ENCODE data around the gene MYH9. TPM values are rescaled to one million over a fixed set of nuclear protein-coding genes. Genes with fewer than 3 reads are reported as not detected.

MYH9 gene
- total RNA-seq, 4 donors from 2014 or later = 215 to 1,171 (median 400) TPM

GRCh38 chr22:36423461-36424404 is 36.0 kb upstream of the MYH9 start:
- Histone ChIP-seq H3K36me3 (no peaks in the 10 kb centered on the region), H3K27ac (no peak overlapping the region)
- intact Hi-C loops (cut with DNase I; ENCODE audit: low total_unique reads) = no loop called here

DNA sequence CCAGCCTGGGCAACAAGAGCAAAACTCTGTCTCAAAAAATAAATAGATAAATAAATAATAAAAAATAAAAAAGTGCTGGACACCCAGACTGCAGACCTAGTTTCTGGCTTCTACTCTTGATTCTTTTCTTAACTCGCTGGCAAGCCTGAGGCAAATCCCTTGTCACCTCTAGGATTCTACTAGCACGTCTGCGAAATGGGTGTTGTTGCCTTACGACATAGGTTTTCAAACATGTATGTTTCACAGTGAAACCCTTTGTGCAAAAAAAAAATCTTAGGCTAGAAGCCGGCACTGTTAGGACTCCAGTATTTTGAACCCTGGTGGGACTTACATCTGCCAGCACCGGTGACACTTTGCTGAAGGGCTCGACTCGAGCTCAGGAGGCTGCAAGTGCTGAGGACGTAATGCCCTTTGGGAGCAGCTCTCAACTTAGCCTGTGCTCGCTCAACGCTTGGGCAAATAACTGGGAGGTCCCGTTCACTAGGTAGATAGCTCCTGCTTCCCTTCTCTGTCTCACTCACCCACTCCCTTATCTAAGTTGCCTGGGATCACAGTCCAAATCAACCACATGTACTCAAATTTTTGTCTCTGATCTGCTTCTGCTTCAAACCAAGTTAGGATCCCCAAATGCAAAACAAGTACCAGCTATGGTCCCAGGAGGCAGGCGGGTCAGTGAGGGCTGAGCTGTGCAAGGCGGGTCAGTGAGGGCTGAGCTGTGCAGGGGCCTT is 34.7 kb upstream of the MYH9 start:
- no peak overlapping the region for H3K4me3 ChIP-seq
- H3K27me3 ChIP-seq = no peaks in the 10 kb centered on the region
- H3K4me1 ChIP-seq = peaks cover 0 to 3% of the 10 kb centered on the region in 2 donors
- TF ChIP-seq, protein P1, sequence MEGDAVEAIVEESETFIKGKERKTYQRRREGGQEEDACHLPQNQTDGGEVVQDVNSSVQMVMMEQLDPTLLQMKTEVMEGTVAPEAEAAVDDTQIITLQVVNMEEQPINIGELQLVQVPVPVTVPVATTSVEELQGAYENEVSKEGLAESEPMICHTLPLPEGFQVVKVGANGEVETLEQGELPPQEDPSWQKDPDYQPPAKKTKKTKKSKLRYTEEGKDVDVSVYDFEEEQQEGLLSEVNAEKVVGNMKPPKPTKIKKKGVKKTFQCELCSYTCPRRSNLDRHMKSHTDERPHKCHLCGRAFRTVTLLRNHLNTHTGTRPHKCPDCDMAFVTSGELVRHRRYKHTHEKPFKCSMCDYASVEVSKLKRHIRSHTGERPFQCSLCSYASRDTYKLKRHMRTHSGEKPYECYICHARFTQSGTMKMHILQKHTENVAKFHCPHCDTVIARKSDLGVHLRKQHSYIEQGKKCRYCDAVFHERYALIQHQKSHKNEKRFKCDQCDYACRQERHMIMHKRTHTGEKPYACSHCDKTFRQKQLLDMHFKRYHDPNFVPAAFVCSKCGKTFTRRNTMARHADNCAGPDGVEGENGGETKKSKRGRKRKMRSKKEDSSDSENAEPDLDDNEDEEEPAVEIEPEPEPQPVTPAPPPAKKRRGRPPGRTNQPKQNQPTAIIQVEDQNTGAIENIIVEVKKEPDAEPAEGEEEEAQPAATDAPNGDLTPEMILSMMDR (IDR thresholded peaks at IDR 0.05) = no peak
- TF ChIP-seq POLR2A (IDR thresholded peaks at IDR 0.05) = no peak
- no peak overlapping the region for H3K27ac ChIP-seq
- no peak for DNase-seq
- no peaks in the 10 kb centered on the region for H3K36me3 ChIP-seq
- no peaks in the 10 kb centered on the region for H3K9me3 ChIP-seq
- intact Hi-C loops (cut with DNase I; ENCODE audit: low total_unique reads) = no loop called here

More at GRCh38 chr22:36423461-36424404, 36.0 kb upstream of the MYH9 start:
- no peak for TF ChIP-seq POLR2A (IDR thresholded peaks at IDR 0.05)
- TF ChIP-seq, protein P1 (IDR thresholded peaks at IDR 0.05) = no peak
- no peaks in the 10 kb centered on the region for H3K9me3 ChIP-seq
- H3K4me1 ChIP-seq = peaks cover 0 to 3% of the 10 kb centered on the region in 2 donors
- no peak for DNase-seq
- H3K4me3 ChIP-seq = no peak overlapping the region
- H3K27me3 ChIP-seq = no peaks in the 10 kb centered on the region

DNA sequence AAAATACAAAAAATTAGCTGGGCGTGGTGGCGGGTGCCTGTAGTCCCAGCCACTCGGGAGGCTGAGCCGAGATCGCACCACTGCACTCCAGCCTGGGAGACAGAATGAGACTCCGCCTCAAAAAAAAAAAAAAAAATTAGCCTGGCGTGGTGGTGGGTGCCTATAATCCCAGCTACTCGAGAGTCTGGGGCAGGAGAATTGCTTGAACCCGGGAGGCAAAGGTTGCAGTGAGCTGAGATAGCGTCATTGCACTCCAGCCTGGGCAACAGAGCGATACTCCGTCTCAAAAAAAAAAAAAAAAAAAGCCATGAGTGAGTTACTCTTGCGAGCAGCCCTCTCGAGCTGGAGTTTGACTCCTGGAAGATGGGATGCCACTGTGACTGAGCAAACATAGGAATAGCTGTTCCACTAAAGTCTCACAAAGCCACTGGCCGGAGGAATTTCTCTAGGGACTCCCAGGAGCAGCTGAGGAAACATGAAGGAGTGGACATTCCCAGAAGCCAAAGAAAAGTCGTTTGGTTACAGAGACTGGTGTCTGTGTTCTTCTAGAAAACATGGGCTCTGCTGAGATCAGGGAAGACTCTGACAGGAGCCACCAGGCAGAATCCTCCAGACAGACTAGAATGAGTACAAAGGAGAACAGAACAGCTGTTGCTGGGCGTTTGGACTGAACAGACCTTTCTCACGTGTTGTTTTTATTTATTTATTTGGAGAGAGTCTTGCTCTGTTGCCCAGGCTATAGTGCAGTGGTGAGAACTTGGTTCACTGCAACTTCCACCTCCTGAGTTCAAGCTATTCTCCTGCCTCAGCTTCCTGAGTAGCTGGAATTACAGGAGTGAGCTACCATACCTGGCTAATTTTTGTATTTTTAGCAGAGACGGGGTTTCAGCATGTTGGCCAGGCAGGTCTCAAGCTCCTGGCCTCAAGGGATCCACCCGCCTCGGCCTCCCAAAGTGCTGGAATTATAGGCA is 32.4 kb upstream of the MYH9 start:
- DNase-seq = no peak
- Histone ChIP-seq H3K4me1 (no peaks in the 10 kb centered on the region), H3K4me3 (peak overlapping the region; percentile 14 to 29), H3K27me3 (no peaks in the 10 kb centered on the region), H3K36me3 (no peaks in the 10 kb centered on the region), H3K9me3 (no peaks in the 10 kb centered on the region), H3K27ac (peak overlapping the region; percentile 90 to 96)
- TF ChIP-seq, protein P1 (IDR thresholded peaks at IDR 0.05) = no peak
- no peak for TF ChIP-seq POLR2A (IDR thresholded peaks at IDR 0.05)
- intact Hi-C loops (cut with DNase I; ENCODE audit: low total_unique reads) = no loop called here

DNA sequence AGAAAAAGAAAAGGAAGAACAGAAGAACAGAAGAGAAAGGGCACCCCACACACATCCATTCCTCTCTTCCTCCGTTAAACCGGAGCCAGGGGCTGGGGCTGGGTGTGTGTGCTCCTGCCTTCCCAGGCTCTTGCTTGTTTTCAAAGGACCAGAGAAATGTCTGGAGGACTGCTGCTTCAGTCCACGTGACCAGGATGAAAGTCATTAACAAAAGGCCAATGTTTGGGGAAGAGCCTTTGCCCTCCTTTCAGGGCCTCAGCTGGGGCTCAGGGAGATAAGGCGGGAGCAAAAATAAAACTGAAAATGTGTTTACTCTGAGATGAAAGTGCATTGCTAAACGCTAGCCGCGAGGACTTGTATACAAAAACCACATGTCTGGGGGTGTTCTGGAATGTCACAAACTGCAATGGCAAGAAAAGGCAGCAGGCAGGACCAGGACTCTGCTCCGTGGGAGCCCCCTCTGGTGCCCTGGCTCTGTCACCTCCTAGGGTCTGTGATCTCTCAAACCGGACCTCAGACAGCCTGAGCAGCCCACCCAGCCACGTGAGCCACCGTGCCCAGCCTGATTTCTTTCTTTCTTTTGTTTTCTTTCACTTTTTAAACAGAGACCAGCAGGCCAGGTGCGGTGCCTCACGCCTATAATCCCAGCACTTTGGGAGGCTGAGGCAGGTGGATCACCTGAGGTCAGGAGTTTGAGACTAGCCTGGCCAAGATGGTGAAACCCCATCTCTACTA is 31.6 kb upstream of the MYH9 start:
- H3K9me3 ChIP-seq = no peaks in the 10 kb centered on the region
- TF ChIP-seq POLR2A (IDR thresholded peaks at IDR 0.05) = peak; percentile 19 to 32
- TF ChIP-seq, protein P1 (IDR thresholded peaks at IDR 0.05) = no peak
- H3K4me3 ChIP-seq = peak overlapping the region; percentile 14 to 29
- no peaks in the 10 kb centered on the region for H3K4me1 ChIP-seq
- no peaks in the 10 kb centered on the region for H3K27me3 ChIP-seq
- peak overlapping the region; percentile 90 to 96 for H3K27ac ChIP-seq
- intact Hi-C loops (cut with DNase I; ENCODE audit: low total_unique reads) = no loop called here
- no peaks in the 10 kb centered on the region for H3K36me3 ChIP-seq
- peak; percentile 63 to 76 for DNase-seq
